Natural killer cell (primary cell): Measurements from ENCODE around the gene SHISAL1. TPM values are rescaled to one million over a fixed set of nuclear protein-coding genes. Genes with fewer than 3 reads are reported as not detected.

ENCODE experiments used
- ATAC-seq, 3 donors: fragments of 150-1000 bp in 2 of 3; fragments of 200-7000 bp in 1 of 3; cut with Tn5 transposase; 1 replicate in 1 of 3; 2 replicates in 2 of 3; pipeline ENCODE4 v1.10.0; 2021; ENCODE audit warnings: mild to moderate bottlenecking in 2 of 3, moderate library complexity in 2 of 3
- DNase-seq, 2 donors: peaks; one replicate each; pipeline versions ENCODE4 v3.0.0 to v3.0.0-alpha.2; 2013 to 2021; ENCODE audit warnings: mixed read lengths in 1 of 2
- H3K27ac ChIP-seq: one replicate; pipeline ENCODE4 v1.5.1; 2013; ENCODE audit warnings: mild to moderate bottlenecking, low read length
- H3K27me3 ChIP-seq: one replicate; pipeline ENCODE4 v1.6.1; 2013; ENCODE audit warnings: low read length; ENCODE audit not compliant: control insufficient read depth, insufficient read depth
- H3K36me3 ChIP-seq: one replicate; pipeline ENCODE4 v1.6.1; 2013; ENCODE audit warnings: low read length; ENCODE audit not compliant: control insufficient read depth, insufficient read depth
- H3K4me1 ChIP-seq: one replicate; pipeline ENCODE4 v1.6.1; 2013; ENCODE audit warnings: low read length; ENCODE audit not compliant: control insufficient read depth, insufficient read depth
- H3K4me3 ChIP-seq: one replicate; pipeline ENCODE4 v1.5.1; 2013; ENCODE audit warnings: low read length
- H3K9me3 ChIP-seq: one replicate; pipeline ENCODE4 v1.6.1; 2013; ENCODE audit warnings: low read length; ENCODE audit not compliant: control insufficient read depth, insufficient read depth
- H3K27ac Mint-ChIP-seq, 2 donors: one replicate each; pipeline ENCODE4 v1.8.0; 2022; ENCODE audit warnings: mild to moderate bottlenecking in 2 of 2, mixed read lengths in 2 of 2, moderate library complexity in 1 of 2
- H3K27me3 Mint-ChIP-seq, 2 donors: one replicate each; pipeline ENCODE4 v1.8.0; 2022; ENCODE audit warnings: low read depth in 2 of 2, mixed read lengths in 2 of 2
- H3K36me3 Mint-ChIP-seq: one replicate; pipeline ENCODE4 v1.8.0; 2022; ENCODE audit warnings: mixed read lengths
- H3K4me1 Mint-ChIP-seq, 2 donors: one replicate each; pipeline ENCODE4 v1.8.0; 2022; ENCODE audit warnings: mixed read lengths in 2 of 2
- H3K4me3 Mint-ChIP-seq: one replicate; pipeline ENCODE4 v1.8.0; 2022; ENCODE audit warnings: mild to moderate bottlenecking, moderate library complexity, mixed read lengths
- H3K9me3 Mint-ChIP-seq, 2 donors: one replicate each; pipeline ENCODE4 v1.8.0; 2022; ENCODE audit warnings: mixed read lengths in 2 of 2
- WGBS: methylation state at CpG from one replicate; pipeline ENCODE4 v1.1.7; 2013; ENCODE audit warnings: missing lambda C conversion rate; ENCODE audit not compliant: insufficient coverage; 5-methylcytosine and 5-hydroxymethylcytosine counted together
- intact Hi-C: fragments of 100-400 bp; cut with micrococcal nuclease; formaldehyde crosslinking; loops from one replicate; pipeline ENCODE4 v1.14.2; 2022
- total RNA-seq, 4 donors: library from RNA; stranded (reverse); fragments of 120-200 nt in 1 of 4; gene quantifications; one replicate each; pipeline versions ENCODE4 v1.2.3 to v1.2.4, GENCODE V29; 2013 to 2022
- TF ChIP-seq, protein P1 (sequence below): fragments of 200-600 bp; IDR thresholded peaks from one replicate; pipeline ENCODE4 v1.8.0; 2022; ENCODE audit warnings: antibody characterized with exemption

The SHISAL1 gene
- total RNA-seq, 3 donors from 2014 or later (not counting 1 experiment from before 2014, with no cell fraction given): not detected

DNA sequence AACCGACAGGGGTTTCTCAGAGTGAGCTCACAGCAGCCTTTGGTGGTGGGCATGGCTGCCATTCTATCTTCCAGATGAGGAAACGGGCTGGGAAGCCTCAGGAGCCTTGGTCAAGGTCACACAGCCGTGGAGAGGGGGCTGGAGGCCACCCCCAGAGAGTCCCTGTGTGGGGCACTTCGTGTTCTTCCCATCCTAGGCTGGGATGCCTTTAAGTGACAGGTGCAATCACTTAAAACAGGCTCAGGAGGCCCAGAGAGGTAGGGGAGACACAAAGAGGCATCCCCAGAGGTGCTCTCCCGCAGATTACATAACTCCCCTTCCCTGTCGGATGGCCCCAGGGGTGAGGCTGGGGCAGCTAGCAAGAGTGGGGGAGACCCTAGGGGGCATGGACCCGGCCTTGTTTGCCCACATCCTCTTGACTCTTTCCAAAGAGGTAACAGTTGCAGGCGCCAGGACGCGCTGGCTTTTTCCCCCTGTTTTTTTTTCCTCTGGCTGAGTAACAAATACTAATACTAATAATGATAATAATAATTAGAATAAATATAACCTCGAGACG lies 17.5 kb upstream of the SHISAL1 start:
- Mint-ChIP-seq H3K27ac (no peak overlapping the region), H3K4me1 (peaks cover 11 to 27% of the 10 kb centered on the region in 2 donors), H3K9me3 (no peaks in the 10 kb centered on the region), H3K36me3 (no peaks in the 10 kb centered on the region), H3K4me3 (no peak overlapping the region), H3K27me3 (peaks cover 30 to 32% of the 10 kb centered on the region in 2 donors)
- intact Hi-C loops: no loop called here
- Histone ChIP-seq H3K27me3 (peaks cover 28% of the 10 kb centered on the region), H3K9me3 (no peaks in the 10 kb centered on the region), H3K27ac (no peak overlapping the region), H3K4me3 (no peak overlapping the region), H3K36me3 (no peaks in the 10 kb centered on the region), H3K4me1 (peaks cover 41% of the 10 kb centered on the region)
- TF ChIP-seq, protein P1, sequence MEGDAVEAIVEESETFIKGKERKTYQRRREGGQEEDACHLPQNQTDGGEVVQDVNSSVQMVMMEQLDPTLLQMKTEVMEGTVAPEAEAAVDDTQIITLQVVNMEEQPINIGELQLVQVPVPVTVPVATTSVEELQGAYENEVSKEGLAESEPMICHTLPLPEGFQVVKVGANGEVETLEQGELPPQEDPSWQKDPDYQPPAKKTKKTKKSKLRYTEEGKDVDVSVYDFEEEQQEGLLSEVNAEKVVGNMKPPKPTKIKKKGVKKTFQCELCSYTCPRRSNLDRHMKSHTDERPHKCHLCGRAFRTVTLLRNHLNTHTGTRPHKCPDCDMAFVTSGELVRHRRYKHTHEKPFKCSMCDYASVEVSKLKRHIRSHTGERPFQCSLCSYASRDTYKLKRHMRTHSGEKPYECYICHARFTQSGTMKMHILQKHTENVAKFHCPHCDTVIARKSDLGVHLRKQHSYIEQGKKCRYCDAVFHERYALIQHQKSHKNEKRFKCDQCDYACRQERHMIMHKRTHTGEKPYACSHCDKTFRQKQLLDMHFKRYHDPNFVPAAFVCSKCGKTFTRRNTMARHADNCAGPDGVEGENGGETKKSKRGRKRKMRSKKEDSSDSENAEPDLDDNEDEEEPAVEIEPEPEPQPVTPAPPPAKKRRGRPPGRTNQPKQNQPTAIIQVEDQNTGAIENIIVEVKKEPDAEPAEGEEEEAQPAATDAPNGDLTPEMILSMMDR: no peak
- no peak for ATAC-seq
- no peak for DNase-seq
- WGBS: 41% methylated on average over 9 of the region's 12 CpGs

DNA sequence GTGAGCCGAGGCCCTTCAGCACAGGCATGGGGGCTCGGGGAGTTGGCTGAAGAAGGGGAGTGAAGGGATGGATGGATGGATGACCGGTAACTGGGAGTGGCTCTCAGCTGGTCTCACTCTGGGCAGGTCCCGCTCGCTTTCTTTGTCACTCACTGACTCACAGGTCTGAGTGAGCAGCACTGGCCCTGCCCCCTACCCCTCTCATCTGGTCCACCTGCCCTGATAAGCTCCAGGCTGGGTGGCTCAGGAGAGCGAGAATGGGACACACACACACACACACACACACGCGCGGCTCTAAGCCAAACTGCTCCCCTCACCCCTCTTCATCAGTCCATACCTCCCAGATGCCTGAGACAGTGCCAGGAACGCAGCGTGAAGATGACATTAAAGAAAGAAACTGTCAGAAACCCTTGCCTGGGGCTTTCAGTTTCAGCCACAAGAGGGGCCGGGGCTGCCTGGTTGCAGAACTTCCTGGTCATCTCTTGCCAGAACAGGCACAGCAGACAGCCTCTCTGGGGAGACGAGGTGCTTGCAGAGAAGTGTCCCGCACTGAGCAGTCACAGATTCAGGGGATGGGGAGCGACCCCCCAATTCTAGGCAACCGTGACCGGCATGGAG lies 16.5 kb upstream of the SHISAL1 start:
- no peak for DNase-seq

DNA sequence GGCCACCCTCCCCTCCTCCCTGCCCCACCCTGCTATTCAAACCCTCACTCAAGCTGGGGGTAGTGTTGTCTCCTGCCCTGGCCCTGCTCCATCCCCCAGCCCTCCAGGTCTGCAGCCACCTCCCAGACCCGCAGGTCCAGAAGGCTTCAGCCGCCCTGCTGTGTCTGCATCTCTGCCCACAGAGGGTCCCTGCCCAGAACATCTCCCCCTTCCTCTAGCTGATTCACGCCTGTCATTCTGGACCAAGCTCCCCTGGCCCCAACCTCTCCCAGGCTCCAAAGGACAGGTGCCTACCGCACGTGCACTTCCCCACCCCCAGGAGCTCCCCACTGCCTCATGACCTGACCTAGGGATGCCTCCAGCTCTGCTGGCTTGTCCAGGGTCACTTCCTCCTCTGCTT lies 16.0 kb upstream of the SHISAL1 start:
- Histone ChIP-seq H3K9me3 (no peaks in the 10 kb centered on the region), H3K36me3 (no peaks in the 10 kb centered on the region), H3K27ac (no peak overlapping the region), H3K27me3 (peaks cover 28% of the 10 kb centered on the region), H3K4me1 (peaks cover 41% of the 10 kb centered on the region), H3K4me3 (no peak overlapping the region)
- H3K36me3 Mint-ChIP-seq: no peaks in the 10 kb centered on the region
- no peak overlapping the region for H3K27ac Mint-ChIP-seq
- TF ChIP-seq, protein P1: no peak
- H3K27me3 Mint-ChIP-seq: peaks cover 36 to 37% of the 10 kb centered on the region in 2 donors
- 69% methylated on average over 5 of the region's 5 CpGs for WGBS
- H3K9me3 Mint-ChIP-seq: no peaks in the 10 kb centered on the region
- ATAC-seq (no peak), DNase-seq (no peak)
- intact Hi-C loops: no loop called here
- H3K4me1 Mint-ChIP-seq: peaks cover 11 to 27% of the 10 kb centered on the region in 2 donors
- no peak overlapping the region for H3K4me3 Mint-ChIP-seq

More for the DNA sequence above, 16.5 kb upstream of the SHISAL1 start:
- TF ChIP-seq, protein P1: no peak
- Histone ChIP-seq H3K9me3 (no peaks in the 10 kb centered on the region), H3K4me1 (peaks cover 41% of the 10 kb centered on the region), H3K36me3 (no peaks in the 10 kb centered on the region), H3K27me3 (peaks cover 28% of the 10 kb centered on the region), H3K4me3 (no peak overlapping the region), H3K27ac (no peak overlapping the region)
- Mint-ChIP-seq H3K9me3 (no peaks in the 10 kb centered on the region), H3K27ac (no peak overlapping the region), H3K27me3 (peaks cover 31 to 32% of the 10 kb centered on the region in 2 donors), H3K4me3 (peak overlapping the region; percentile 51), H3K36me3 (no peaks in the 10 kb centered on the region), H3K4me1 (peaks cover 11 to 27% of the 10 kb centered on the region in 2 donors)
- intact Hi-C loops: no loop called here
- ATAC-seq: peak in 1 of 3 donors; percentile 36
- WGBS: 37% methylated on average over 17 of the region's 17 CpGs
